HepG2 (cell line): ENCODE measurements around the gene DLL4. TPM values are rescaled to one million over a fixed set of nuclear protein-coding genes. Genes with fewer than 3 reads are reported as not detected.

Experiments
- CERS6 ChIP-seq: sonication (generic); formaldehyde crosslinking; IDR thresholded peaks from 2 replicates; pipeline ENCODE4 v1.5.0; 2020; ENCODE audit warnings: missing genetic modification reagents
- ELK4 ChIP-seq: sonication (generic); formaldehyde crosslinking; IDR thresholded peaks from 2 replicates; pipeline ENCODE4 v1.9.0; 2021; ENCODE audit warnings: missing genetic modification reagents, borderline replicate concordance
- ISL2 ChIP-seq: sonication (generic); formaldehyde crosslinking; IDR thresholded peaks from 2 replicates; pipeline ENCODE4 v1.5.0; 2020; ENCODE audit warnings: missing genetic modification reagents
- NCOR1 ChIP-seq: fragments of 200-600 bp; sonication (generic); IDR thresholded peaks from 2 replicates; pipeline ENCODE4 v1.7.0; 2017; ENCODE audit warnings: antibody characterized with exemption, low read length, borderline replicate concordance
- PHF21A ChIP-seq: sonication (generic); formaldehyde crosslinking; IDR thresholded peaks from 2 replicates; pipeline ENCODE4 v1.5.0; 2020; ENCODE audit warnings: mild to moderate bottlenecking, missing genetic modification reagents
- RBAK ChIP-seq: sonication (generic); formaldehyde crosslinking; IDR thresholded peaks from 2 replicates; pipeline ENCODE4 v1.5.1; 2020; ENCODE audit warnings: mild to moderate bottlenecking, missing genetic modification reagents
- RBFOX2 ChIP-seq: fragments of 200-400 bp; formaldehyde crosslinking; IDR thresholded peaks from 2 replicates; pipeline ENCODE4 v1.6.1; 2017; ENCODE audit warnings: low read depth, mild to moderate bottlenecking, low read length
- SKI ChIP-seq: fragments of 450-650 bp; IDR thresholded peaks from one replicate; pipeline ENCODE4 v1.6.1; 2018; ENCODE audit warnings: mild to moderate bottlenecking; ENCODE audit not compliant: partially characterized antibody
- SNRNP70 ChIP-seq: fragments of 200-400 bp; formaldehyde crosslinking; IDR thresholded peaks from 2 replicates; pipeline ENCODE4 v1.6.1; 2017; ENCODE audit warnings: mild to moderate bottlenecking, low read depth, low read length, moderate library complexity
- SPEN ChIP-seq: sonication (generic); formaldehyde crosslinking; IDR thresholded peaks from 2 replicates; pipeline ENCODE4 v1.5.1; 2020; ENCODE audit warnings: low read depth, mild to moderate bottlenecking, missing genetic modification reagents
- STAT5B ChIP-seq: sonication (generic); formaldehyde crosslinking; IDR thresholded peaks from 2 replicates; pipeline ENCODE4 v1.4.0; 2020; ENCODE audit warnings: missing genetic modification reagents
- STAT6 ChIP-seq: sonication (generic); formaldehyde crosslinking; IDR thresholded peaks from 2 replicates; pipeline ENCODE4 v1.4.0; 2020; ENCODE audit warnings: missing genetic modification reagents, mild to moderate bottlenecking, borderline replicate concordance
- TMF1 ChIP-seq: sonication (generic); formaldehyde crosslinking; IDR thresholded peaks from 2 replicates; pipeline ENCODE4 v1.8.1; 2022; ENCODE audit warnings: low read depth, missing genetic modification reagents
- ZBTB34 ChIP-seq: sonication (generic); formaldehyde crosslinking; IDR thresholded peaks from 2 replicates; pipeline ENCODE4 v1.8.0; 2022; ENCODE audit warnings: mild to moderate bottlenecking, missing genetic modification reagents
- ZNF343 ChIP-seq: sonication (generic); formaldehyde crosslinking; IDR thresholded peaks from 2 replicates; pipeline ENCODE4 v1.4.0; 2020; ENCODE audit warnings: mild to moderate bottlenecking, missing genetic modification reagents
- ZNF367 ChIP-seq: sonication (generic); formaldehyde crosslinking; IDR thresholded peaks from 2 replicates; pipeline ENCODE4 v1.4.0; 2020; ENCODE audit warnings: missing genetic modification reagents, borderline replicate concordance
- ZNF382 ChIP-seq: sonication (generic); formaldehyde crosslinking; IDR thresholded peaks from 2 replicates; pipeline ENCODE4 v1.5.0; 2020; ENCODE audit warnings: missing genetic modification reagents, mild to moderate bottlenecking, borderline replicate concordance
- ZNF773 ChIP-seq: sonication (generic); formaldehyde crosslinking; IDR thresholded peaks from 2 replicates; pipeline ENCODE4 v1.4.0; 2020; ENCODE audit warnings: missing genetic modification reagents, borderline replicate concordance
- ZNF800 ChIP-seq: sonication (generic); formaldehyde crosslinking; IDR thresholded peaks from 2 replicates; pipeline ENCODE4 v1.4.0; 2020; ENCODE audit warnings: missing genetic modification reagents
- polyA plus RNA-seq, 8 experiments: library from polyadenylated mRNA; depleted of rRNA in 3 of 8; stranded (reverse) in 7 of 8; unstranded in 1 of 8; fragments of >200 nt; fragmentation: Illumina TruSeq in 4 of 8; extraction: Trizol in 4 of 8; gene quantifications; 2 replicates each; pipeline versions ENCODE4 v1.2.1 to v1.2.3, GENCODE V29; 2011 to 2016; ENCODE audit warnings: low read depth in 4 of 8, missing spikeins in 1 of 8, mixed read lengths in 1 of 8; ENCODE audit not compliant: insufficient read depth in 1 of 8
- total RNA-seq, 5 experiments: library from RNA; depleted of rRNA; stranded (reverse); fragments of >200 nt; fragmentation: Illumina TruSeq; extraction: Trizol; gene quantifications; 2 replicates each; pipeline ENCODE4 v1.2.3, GENCODE V29; 2016; ENCODE audit warnings: low read depth in 1 of 5

DLL4 gene
- total and polyA plus RNA-seq, 2 of the 13 experiments (the other 11 are each of a cell fraction or from before 2014, with no cell fraction given) = 0.20 to 0.25 TPM

- TF ChIP-seq PHF21A (CRISPR knock-in tag) = peak; percentile 85
- TF ChIP-seq NCOR1 = no peak
- no peak for TF ChIP-seq CERS6 (CRISPR knock-in tag)
- TF ChIP-seq ZNF800 (CRISPR knock-in tag) = peak; percentile 54; the same call in 1 of the 2 replicates
- TF ChIP-seq ZNF367 (CRISPR knock-in tag) = no peak
- TF ChIP-seq STAT5B (CRISPR knock-in tag) = no peak
- TF ChIP-seq ZNF382 = no peak
- no peak; the same call in 1 of the 2 replicates for TF ChIP-seq ISL2
- no peak for TF ChIP-seq SNRNP70
- no peak for TF ChIP-seq STAT6 (CRISPR knock-in tag)
- no peak for TF ChIP-seq RBAK (CRISPR knock-in tag)
- TF ChIP-seq RBFOX2 = no peak
- 0 out of 2 replicates have a peak, but pooled peaks have one; percentile 62 for TF ChIP-seq ZBTB34 (CRISPR knock-in tag)
- TF ChIP-seq SPEN = 0 out of 2 replicates have a peak, but pooled peaks have one; percentile 16
- TF ChIP-seq ELK4 (CRISPR knock-in tag) = no peak
- TF ChIP-seq ZNF343 (CRISPR knock-in tag) = no peak
- TF ChIP-seq TMF1 (CRISPR knock-in tag) = no peak
- no peak for TF ChIP-seq ZNF773 (CRISPR knock-in tag)
- no peak for TF ChIP-seq SKI
Observed at GRCh38 chr15:40932649-40933516, 3.7 kb downstream of the DLL4 start (continued).
